GM20000 (cell line): Measurements from ENCODE around the gene DHCR7.

Experiments
- DNase-seq: peaks from one replicate; pipeline ENCODE4 v3.0.0; 2012; ENCODE audit warnings: low spot score
- TF ChIP-seq, protein P1 (sequence below): IDR thresholded peaks from 2 replicates; pipeline ENCODE4 v1.5.1; 2012; ENCODE audit warnings: mild to moderate bottlenecking, control low read depth; ENCODE audit errors: extremely low read depth, missing control alignments

DHCR7 gene

DNA sequence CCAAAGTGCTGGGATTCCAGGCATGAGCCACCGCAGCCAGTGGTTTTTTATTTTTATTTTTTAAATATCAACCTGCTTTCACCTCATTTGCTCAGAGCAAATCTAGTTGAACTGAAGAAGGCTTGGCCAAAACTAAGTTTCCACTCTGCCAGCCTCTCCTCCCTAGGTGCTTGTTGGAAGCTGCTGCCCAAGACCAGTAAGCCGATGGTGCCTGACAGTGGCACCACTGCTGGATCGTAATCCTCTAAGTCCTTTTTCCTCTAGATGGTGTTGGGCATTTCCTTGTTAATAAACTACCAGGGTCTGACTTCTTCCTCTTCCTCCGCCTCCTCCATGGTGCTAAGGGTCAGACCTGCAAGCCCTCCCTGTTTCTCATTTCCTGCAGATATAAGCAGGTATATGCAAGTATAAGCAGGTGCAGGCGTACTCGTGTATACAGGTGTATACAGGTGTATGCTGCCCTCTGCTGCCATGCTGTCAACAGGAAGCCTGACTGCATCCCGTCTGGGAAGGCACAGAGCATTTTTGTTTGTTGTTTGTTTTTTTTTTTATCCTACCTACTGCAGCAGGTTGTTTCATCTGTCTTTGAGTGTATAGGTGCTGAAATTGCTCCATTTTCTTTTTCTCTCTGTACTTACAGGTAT, 6.4 kb upstream of the DHCR7 start:
- no peak for DNase-seq
- TF ChIP-seq, protein P1, sequence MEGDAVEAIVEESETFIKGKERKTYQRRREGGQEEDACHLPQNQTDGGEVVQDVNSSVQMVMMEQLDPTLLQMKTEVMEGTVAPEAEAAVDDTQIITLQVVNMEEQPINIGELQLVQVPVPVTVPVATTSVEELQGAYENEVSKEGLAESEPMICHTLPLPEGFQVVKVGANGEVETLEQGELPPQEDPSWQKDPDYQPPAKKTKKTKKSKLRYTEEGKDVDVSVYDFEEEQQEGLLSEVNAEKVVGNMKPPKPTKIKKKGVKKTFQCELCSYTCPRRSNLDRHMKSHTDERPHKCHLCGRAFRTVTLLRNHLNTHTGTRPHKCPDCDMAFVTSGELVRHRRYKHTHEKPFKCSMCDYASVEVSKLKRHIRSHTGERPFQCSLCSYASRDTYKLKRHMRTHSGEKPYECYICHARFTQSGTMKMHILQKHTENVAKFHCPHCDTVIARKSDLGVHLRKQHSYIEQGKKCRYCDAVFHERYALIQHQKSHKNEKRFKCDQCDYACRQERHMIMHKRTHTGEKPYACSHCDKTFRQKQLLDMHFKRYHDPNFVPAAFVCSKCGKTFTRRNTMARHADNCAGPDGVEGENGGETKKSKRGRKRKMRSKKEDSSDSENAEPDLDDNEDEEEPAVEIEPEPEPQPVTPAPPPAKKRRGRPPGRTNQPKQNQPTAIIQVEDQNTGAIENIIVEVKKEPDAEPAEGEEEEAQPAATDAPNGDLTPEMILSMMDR, result no peak

GRCh38 chr11:71453918-71454304, 5.7 kb upstream of the DHCR7 start:
- TF ChIP-seq, protein P1, result no peak
- DNase-seq, result no peak

- TF ChIP-seq, protein P1, result no peak
- DNase-seq, result peak; percentile 99
Measured at GRCh38 chr11:71453037-71453917, 5.1 kb upstream of the DHCR7 start, which contains the start of gene NADSYN1. TSS of gene NADSYN1 (plus strand) at chr11:71453203. CDS start at chr11:71453297, 94 bp downstream.

DNA sequence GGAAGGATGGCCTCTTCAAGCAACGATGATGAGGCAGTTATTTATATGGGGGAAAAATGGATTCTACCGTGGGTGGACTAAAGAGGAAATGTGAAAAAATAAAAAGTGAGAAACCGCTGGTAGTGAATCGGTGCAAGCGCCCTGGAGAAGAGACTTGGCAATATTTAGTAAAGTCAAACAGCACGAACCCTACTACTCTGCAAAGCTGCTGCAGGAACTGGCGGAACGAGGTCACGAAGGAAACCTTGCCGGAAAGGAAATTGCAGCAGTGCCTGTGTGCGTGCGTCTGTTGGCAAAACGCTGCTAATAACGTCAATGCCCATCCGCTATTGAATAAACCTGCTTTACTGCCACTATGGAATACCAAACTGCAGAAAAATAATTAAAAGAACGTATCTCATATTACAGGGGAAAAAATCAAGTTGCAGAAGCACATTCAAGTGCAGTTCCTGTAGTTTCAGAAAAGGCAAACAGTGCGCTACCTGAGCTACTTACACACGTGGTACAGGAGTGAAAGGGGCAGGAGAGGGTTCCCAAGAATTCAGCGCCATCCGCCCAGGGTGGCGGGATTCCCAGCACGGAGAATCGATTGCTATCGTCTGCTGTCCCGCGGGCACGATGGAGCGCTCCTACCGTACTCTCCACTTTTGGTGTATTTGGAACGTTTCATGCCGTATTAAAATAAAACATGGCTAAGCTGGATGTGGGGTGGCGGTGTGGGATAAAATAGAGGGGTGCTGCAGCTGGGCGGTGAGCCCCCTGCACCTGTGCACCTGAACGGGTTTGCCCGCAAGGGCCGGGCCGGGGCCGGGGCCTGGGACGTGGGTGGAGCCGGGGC, 4.2 kb upstream of the DHCR7 start:
- TF ChIP-seq, protein P1, result no peak
- no peak for DNase-seq

DNA sequence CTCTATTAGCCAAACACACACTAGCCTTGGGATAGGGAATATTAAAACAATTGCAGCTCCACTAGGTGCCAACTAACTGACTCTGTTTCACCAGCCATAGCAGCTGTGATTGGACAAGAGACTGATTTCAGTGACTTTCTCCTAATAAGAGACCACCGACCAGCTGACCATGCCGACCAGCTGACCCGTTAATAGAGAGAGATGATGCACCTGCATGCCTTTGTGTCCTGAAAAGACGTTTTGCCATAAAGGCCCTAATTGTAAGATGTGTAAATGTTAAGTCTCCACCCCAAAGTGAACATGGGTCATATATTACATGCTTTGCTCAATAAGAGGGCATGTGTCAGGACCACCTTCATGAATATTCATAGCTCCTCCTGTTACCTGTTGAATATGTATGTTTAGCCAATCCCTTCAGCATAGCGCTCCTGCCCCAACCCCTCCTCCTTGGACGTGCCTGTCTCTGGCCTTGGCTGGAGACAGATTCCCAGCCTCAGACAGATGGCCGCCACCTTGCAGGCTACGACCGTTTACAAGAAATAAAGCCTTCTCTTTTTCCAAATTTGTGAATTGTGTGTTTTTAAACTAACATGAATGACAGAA, 3.5 kb upstream of the DHCR7 start:
- TF ChIP-seq, protein P1, result no peak
- no peak for DNase-seq

DNA sequence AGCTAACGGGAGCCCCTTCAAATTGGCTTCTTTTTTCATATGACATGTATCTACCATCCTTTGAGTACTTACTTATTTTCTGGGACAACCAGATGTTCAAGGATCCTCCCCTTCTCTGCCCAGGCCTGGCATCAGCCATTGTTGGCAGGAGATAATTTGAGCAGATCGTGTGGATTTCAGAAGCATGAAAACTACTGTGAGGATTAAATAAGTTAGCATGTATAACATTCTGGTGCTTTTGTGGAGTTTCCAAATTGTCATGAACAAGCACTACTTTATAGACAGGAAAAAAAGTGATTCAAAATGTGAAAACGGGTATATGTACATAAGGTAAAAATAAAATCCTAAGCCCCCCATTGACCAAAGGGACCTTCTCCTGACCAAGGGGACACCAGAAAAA, 2.7 kb upstream of the DHCR7 start:
- TF ChIP-seq, protein P1, result no peak

DNA sequence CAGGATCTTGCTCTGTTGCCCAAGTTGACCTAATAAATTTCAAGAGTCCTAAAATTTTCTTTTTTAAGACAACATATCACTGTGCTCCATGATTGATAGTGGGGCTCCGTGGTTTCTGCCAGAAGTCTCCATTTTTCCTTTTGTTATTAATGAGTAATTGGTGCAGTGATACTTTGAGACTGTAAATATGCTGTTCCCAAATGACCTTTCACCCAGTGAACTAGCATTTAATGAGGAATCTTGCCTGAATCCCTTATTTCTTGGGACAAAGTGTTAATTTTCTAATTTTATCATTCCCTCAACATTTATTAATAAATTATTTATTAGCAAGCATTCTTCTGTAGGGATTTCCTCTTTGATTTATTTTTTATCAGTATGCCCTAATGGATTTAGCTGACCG, 2.3 kb upstream of the DHCR7 start:
- TF ChIP-seq, protein P1, result no peak
- DNase-seq, result no peak

More for the DNA sequence above, 2.7 kb upstream of the DHCR7 start:
- DNase-seq, result no peak
